ENCODE results near the gene BAHCC1. TPM values are rescaled to one million over a fixed set of nuclear protein-coding genes. Genes with fewer than 3 reads are reported as not detected.

Gene BAHCC1
- total RNA-seq, 1 donor from 2014 or later, result 4.8 TPM

DNA sequence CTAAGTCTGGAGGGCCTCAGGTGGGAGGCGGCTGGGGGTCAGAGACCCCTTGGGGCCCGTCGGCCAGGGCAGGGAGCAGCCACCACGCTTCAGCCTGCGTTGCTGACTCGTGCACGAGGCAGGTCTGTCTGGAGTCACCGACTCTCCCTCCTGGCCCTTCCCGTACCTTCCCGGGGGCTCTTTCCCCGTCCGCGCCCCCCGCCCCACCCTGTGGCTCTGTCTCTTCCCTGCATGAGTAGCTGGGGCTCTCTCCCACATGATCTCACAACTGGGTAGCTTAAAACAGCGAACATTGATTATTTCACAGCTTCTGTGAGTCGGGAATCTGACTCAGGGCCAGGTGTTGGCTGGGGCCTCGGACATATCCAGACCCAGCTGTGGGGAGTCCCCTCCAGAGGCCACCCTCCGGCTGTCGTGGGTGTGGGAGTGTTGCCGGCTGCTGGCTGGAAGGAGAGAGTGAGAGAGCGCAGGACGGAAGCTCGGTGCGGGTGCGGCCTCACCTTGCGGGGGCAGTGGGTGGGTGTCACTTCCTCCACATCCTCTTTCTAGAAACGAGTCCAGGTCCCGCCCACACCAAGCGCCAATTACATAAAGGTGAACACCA lies 17.3 kb downstream of the BAHCC1 start:
- TF ChIP-seq, protein P1, sequence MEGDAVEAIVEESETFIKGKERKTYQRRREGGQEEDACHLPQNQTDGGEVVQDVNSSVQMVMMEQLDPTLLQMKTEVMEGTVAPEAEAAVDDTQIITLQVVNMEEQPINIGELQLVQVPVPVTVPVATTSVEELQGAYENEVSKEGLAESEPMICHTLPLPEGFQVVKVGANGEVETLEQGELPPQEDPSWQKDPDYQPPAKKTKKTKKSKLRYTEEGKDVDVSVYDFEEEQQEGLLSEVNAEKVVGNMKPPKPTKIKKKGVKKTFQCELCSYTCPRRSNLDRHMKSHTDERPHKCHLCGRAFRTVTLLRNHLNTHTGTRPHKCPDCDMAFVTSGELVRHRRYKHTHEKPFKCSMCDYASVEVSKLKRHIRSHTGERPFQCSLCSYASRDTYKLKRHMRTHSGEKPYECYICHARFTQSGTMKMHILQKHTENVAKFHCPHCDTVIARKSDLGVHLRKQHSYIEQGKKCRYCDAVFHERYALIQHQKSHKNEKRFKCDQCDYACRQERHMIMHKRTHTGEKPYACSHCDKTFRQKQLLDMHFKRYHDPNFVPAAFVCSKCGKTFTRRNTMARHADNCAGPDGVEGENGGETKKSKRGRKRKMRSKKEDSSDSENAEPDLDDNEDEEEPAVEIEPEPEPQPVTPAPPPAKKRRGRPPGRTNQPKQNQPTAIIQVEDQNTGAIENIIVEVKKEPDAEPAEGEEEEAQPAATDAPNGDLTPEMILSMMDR (conservative IDR thresholded peaks at IDR 0.05; ENCODE audit: low read depth, low read length), result no peak
- H3K4me3 ChIP-seq (ENCODE audit: low read depth, low read length), result no peak overlapping the region
- no peak for DNase-seq (ENCODE audit: low read depth)

GRCh38 chr17:81413497-81414135 lies 18.4 kb downstream of the BAHCC1 start:
- no peak overlapping the region for H3K4me3 ChIP-seq (ENCODE audit: low read depth, low read length)
- TF ChIP-seq, protein P1 (conservative IDR thresholded peaks at IDR 0.05; ENCODE audit: low read depth, low read length), result no peak
- DNase-seq (ENCODE audit: low read depth), result no peak

GRCh38 chr17:81414756-81415516 lies 19.7 kb downstream of the BAHCC1 start:
- no peak for DNase-seq (ENCODE audit: low read depth)
- no peak overlapping the region for H3K4me3 ChIP-seq (ENCODE audit: low read depth, low read length)
- TF ChIP-seq, protein P1 (conservative IDR thresholded peaks at IDR 0.05; ENCODE audit: low read depth, low read length), result no peak

GRCh38 chr17:81415681-81416080 lies 20.4 kb downstream of the BAHCC1 start:
- TF ChIP-seq, protein P1 (conservative IDR thresholded peaks at IDR 0.05; ENCODE audit: low read depth, low read length), result no peak
- DNase-seq (ENCODE audit: low read depth), result no peak
- no peak overlapping the region for H3K4me3 ChIP-seq (ENCODE audit: low read depth, low read length)

GRCh38 chr17:81416612-81417011 lies 21.4 kb downstream of the BAHCC1 start:
- no peak for DNase-seq (ENCODE audit: low read depth)
- no peak overlapping the region for H3K4me3 ChIP-seq (ENCODE audit: low read depth, low read length)
- TF ChIP-seq, protein P1 (conservative IDR thresholded peaks at IDR 0.05; ENCODE audit: low read depth, low read length), result no peak

DNA sequence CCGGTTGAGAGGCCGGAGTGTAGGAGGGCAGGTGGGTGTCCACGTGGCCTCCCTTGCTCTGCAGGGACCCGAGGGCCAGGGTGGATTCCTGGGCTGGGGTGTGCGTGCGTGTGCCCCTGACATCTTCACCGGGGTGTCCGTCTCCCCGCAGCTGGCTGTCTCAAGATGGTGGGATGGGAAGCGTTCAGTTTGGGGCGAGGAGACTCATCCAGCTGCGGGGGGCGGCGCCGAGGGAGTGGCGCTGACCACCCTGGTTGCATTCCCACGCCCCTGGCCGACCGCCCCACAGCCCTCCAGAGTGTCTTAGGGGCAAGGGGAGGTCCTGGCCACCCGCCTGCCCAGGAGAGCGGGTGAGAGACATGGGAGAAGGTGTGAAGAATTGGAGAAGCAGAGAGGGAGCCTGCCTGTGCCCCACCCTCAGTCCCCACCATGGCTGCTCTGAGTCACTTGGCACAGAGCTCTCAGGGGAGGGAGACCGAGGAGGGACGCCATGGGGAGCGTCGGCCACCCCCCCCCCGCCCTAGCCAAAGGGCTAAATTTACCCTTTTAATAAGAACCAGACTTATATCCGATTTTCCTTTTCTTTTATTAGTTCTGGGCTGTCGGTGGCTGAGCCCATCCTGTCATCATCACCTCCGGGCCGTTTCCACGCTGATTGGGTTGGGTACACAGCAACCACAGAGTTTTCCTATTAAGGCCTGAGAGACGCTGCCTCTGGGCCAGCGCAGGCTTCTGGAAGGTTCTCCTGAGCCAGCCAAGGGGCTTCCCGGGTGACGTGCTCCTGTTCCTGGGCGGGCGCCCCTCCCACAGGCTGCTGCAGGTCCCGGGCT lies 22.0 kb downstream of the BAHCC1 start:
- TF ChIP-seq, protein P1 (conservative IDR thresholded peaks at IDR 0.05; ENCODE audit: low read depth, low read length), result no peak
- DNase-seq (ENCODE audit: low read depth), result no peak
- no peak overlapping the region for H3K4me3 ChIP-seq (ENCODE audit: low read depth, low read length)

All from epithelial cell of proximal tubule (primary cell).